IMR-90 (cell line): ENCODE results near the gene PLEKHG1. TPM values are rescaled to one million over a fixed set of nuclear protein-coding genes. Genes with fewer than 3 reads are reported as not detected.

Experiments
- ATAC-seq: fragments of 200-7000 bp; cut with Tn5 transposase; 2 replicates; pipeline ENCODE4 v1.9.1; 2020; ENCODE audit warnings: low read depth, mild to moderate bottlenecking, moderate library complexity
- BruUV-seq: library from RNA; stranded (reverse); fragments of 400-500 nt; replicated peaks from 2 replicates; lab custom pipeline; 2021; lab: Mats Ljungman, UMichigan
- CTCF ChIA-PET: fragments of 300-600 bp; formaldehyde crosslinking; extraction: SDS; loops from one replicate; lab custom pipeline; 2021; ENCODE audit warnings: antibody characterized with exemption; lab: Yijun Ruan, JAX
- POLR2A ChIA-PET: fragments of 300-600 bp; sonication (Branson Sonifier 250); formaldehyde crosslinking; loops from one replicate; lab custom pipeline; 2022; ENCODE audit warnings: antibody characterized with exemption; ENCODE audit not compliant: unreplicated experiment; lab: Charles Lee
- DNase-seq: peaks from one replicate; pipeline ENCODE4 v3.0.0; 2013
- H2AFZ ChIP-seq: replicated peaks from 2 replicates; pipeline ENCODE3; 2013; ENCODE audit warnings: low read length, mild to moderate bottlenecking; ENCODE audit not compliant: poor library complexity
- H2AK5ac ChIP-seq: 2 replicates; pipeline ENCODE4 v1.6.1; 2013; ENCODE audit warnings: low read depth, low read length, inconsistent platforms
- H2AK9ac ChIP-seq: replicated peaks from 2 replicates; pipeline ENCODE3; 2013; ENCODE audit warnings: mild to moderate bottlenecking, low read depth, low read length, moderate library complexity; ENCODE audit not compliant: poor library complexity
- H2BK120ac ChIP-seq: 2 replicates; pipeline ENCODE4 v1.6.1; 2013; ENCODE audit warnings: low read depth, low read length, inconsistent platforms
- H2BK15ac ChIP-seq: 3 replicates; pipeline ENCODE4 v1.6.1; 2013; ENCODE audit warnings: low read depth, low read length, inconsistent platforms
- H2BK20ac ChIP-seq: 2 replicates; pipeline ENCODE4 v1.6.1; 2013; ENCODE audit warnings: low read depth, mild to moderate bottlenecking, inconsistent platforms, low read length, moderate library complexity
- H2BK5ac ChIP-seq: 2 replicates; pipeline ENCODE4 v1.6.1; 2013; ENCODE audit warnings: mild to moderate bottlenecking, low read depth, low read length, inconsistent platforms; ENCODE audit not compliant: poor library complexity, severe bottlenecking
- H3K14ac ChIP-seq: replicated peaks from 2 replicates; pipeline ENCODE4 v1.6.1; 2013; ENCODE audit warnings: low read depth, low read length, inconsistent platforms
- H3K18ac ChIP-seq: 2 replicates; pipeline ENCODE4 v1.6.1; 2013; ENCODE audit warnings: low read depth, low read length, control low read depth
- H3K23ac ChIP-seq: 2 replicates; pipeline ENCODE4 v1.6.1; 2013; ENCODE audit warnings: low read depth, low read length, inconsistent platforms
- H3K27ac ChIP-seq: 2 replicates; pipeline ENCODE4 v1.5.1; 2013; ENCODE audit warnings: mild to moderate bottlenecking, control low read depth, low read length; ENCODE audit not compliant: insufficient read depth
- H3K27me3 ChIP-seq: 2 replicates; pipeline ENCODE4 v1.6.1; 2013; ENCODE audit warnings: low read length; ENCODE audit not compliant: control insufficient read depth, insufficient read depth
- H3K36me3 ChIP-seq: 2 replicates; pipeline ENCODE4 v1.6.1; 2013; ENCODE audit warnings: low read length, mixed read lengths; ENCODE audit not compliant: control insufficient read depth, insufficient read depth
- H3K4ac ChIP-seq: 2 replicates; pipeline ENCODE4 v1.6.1; 2013; ENCODE audit warnings: low read depth, low read length, inconsistent platforms
- H3K4me1 ChIP-seq: 2 replicates; pipeline ENCODE4 v1.6.1; 2013; ENCODE audit warnings: low read length, mixed read lengths; ENCODE audit not compliant: control insufficient read depth, insufficient read depth
- H3K4me2 ChIP-seq: 2 replicates; pipeline ENCODE4 v1.6.1; 2013; ENCODE audit warnings: low read depth, mild to moderate bottlenecking, control low read depth, low read length, moderate library complexity
- H3K4me3 ChIP-seq: 2 replicates; pipeline ENCODE4 v1.5.1; 2013; ENCODE audit warnings: low read depth, mild to moderate bottlenecking, control low read depth, low read length, moderate library complexity; ENCODE audit not compliant: insufficient read depth
- H3K56ac ChIP-seq: 2 replicates; pipeline ENCODE4 v1.6.1; 2013; ENCODE audit warnings: low read length, inconsistent platforms; ENCODE audit not compliant: insufficient read depth; ENCODE audit errors: extremely low read depth
- H3K79me1 ChIP-seq, 2 experiments: 2 replicates each; pipeline ENCODE4 v1.6.1; 2013; ENCODE audit warnings: low read length in 2 of 2, inconsistent platforms in 1 of 2, low read depth in 1 of 2
- H3K9ac ChIP-seq: 2 replicates; pipeline ENCODE4 v1.6.1; 2013; ENCODE audit warnings: low read depth, low read length, control low read depth
- H3K9me1 ChIP-seq: 2 replicates; pipeline ENCODE4 v1.6.1; 2013; ENCODE audit warnings: low read length, inconsistent platforms; ENCODE audit not compliant: insufficient read depth
- H3K9me3 ChIP-seq: 2 replicates; pipeline ENCODE4 v1.6.1; 2013; ENCODE audit warnings: low read length; ENCODE audit not compliant: control insufficient read depth, insufficient read depth
- H4K20me1 ChIP-seq: 2 replicates; pipeline ENCODE4 v1.6.1; 2013; ENCODE audit warnings: low read length, inconsistent platforms; ENCODE audit not compliant: insufficient read depth
- H4K5ac ChIP-seq: 2 replicates; pipeline ENCODE4 v1.6.1; 2013; ENCODE audit warnings: mild to moderate bottlenecking, low read depth, low read length, control low read depth
- H4K8ac ChIP-seq, 2 experiments: 2 replicates each; pipeline ENCODE4 v1.6.1; 2013; ENCODE audit warnings: low read depth in 2 of 2, low read length in 2 of 2, control low read depth in 1 of 2, inconsistent platforms in 1 of 2
- H4K91ac ChIP-seq: 2 replicates; pipeline ENCODE4 v1.6.1; 2013; ENCODE audit warnings: low read depth, low read length, inconsistent platforms; ENCODE audit not compliant: insufficient read depth
- BHLHE40 ChIP-seq: fragments of 150-350 bp; IDR thresholded peaks from 2 replicates; pipeline ENCODE4 v1.6.1; 2016; ENCODE audit warnings: mild to moderate bottlenecking, low read depth, low read length
- CEBPB ChIP-seq: IDR thresholded peaks from 2 replicates; pipeline ENCODE4 v1.6.1; 2012; ENCODE audit warnings: low read depth, low read length, improper control_type of control experiment
- CHD1 ChIP-seq: IDR thresholded peaks from 2 replicates; pipeline ENCODE4 v1.6.1; 2012; ENCODE audit warnings: low read depth, low read length, improper control_type of control experiment
- FOS ChIP-seq: fragments of 150-350 bp; IDR thresholded peaks from 2 replicates; pipeline ENCODE4 v1.6.1; 2016; ENCODE audit warnings: low read depth, low read length
- MAFK ChIP-seq: IDR thresholded peaks from 2 replicates; pipeline ENCODE4 v1.6.1; 2012; ENCODE audit warnings: low read depth, low read length, improper control_type of control experiment
- MAZ ChIP-seq: IDR thresholded peaks from 2 replicates; pipeline ENCODE4 v1.6.1; 2012; ENCODE audit warnings: low read depth, mild to moderate bottlenecking, low read length, improper control_type of control experiment, moderate library complexity, borderline replicate concordance
- NFE2L2 ChIP-seq: fragments of 150-350 bp; IDR thresholded peaks from 2 replicates; pipeline ENCODE4 v1.6.1; 2016; ENCODE audit warnings: low read depth, mild to moderate bottlenecking, low read length
- POLR2A ChIP-seq: IDR thresholded peaks from 2 replicates; pipeline ENCODE4 v1.6.1; 2012; ENCODE audit warnings: mild to moderate bottlenecking, low read depth, low read length
- RCOR1 ChIP-seq: IDR thresholded peaks from 2 replicates; pipeline ENCODE4 v1.6.1; 2012; ENCODE audit warnings: mild to moderate bottlenecking, low read length, improper control_type of control experiment; ENCODE audit not compliant: insufficient replicate concordance
- RFX5 ChIP-seq: IDR thresholded peaks from 2 replicates; pipeline ENCODE4 v1.8.0; 2012; ENCODE audit warnings: low read depth, mild to moderate bottlenecking, low read length, moderate library complexity
- SMC3 ChIP-seq: fragments of 150-350 bp; IDR thresholded peaks from 2 replicates; pipeline ENCODE4 v1.6.1; 2016; ENCODE audit warnings: low read depth, mild to moderate bottlenecking, antibody characterized with exemption, low read length, moderate library complexity
- USF2 ChIP-seq: fragments of 150-350 bp; IDR thresholded peaks from 2 replicates; pipeline ENCODE4 v1.6.1; 2017; ENCODE audit warnings: mild to moderate bottlenecking, antibody characterized with exemption, low read length, low read depth
- WGBS, 2 experiments: methylation state at CpG; one replicate each; pipeline versions ENCODE4 v1.1.5 to v1.1.7; 2013; ENCODE audit warnings: missing lambda C conversion rate in 2 of 2; ENCODE audit not compliant: insufficient read length in 1 of 2; ENCODE audit errors: extremely low coverage in 2 of 2; 5-methylcytosine and 5-hydroxymethylcytosine counted together
- dilution Hi-C: fragments of 300-500 bp; cut with HindIII; formaldehyde crosslinking; loops from one replicate; pipeline ENCODE4 v1.14.3; 2018; ENCODE audit warnings: low sequenced_read_pairs; ENCODE audit not compliant: unreplicated experiment
- in situ Hi-C: fragments of 300-500 bp; cut with MboI; formaldehyde crosslinking; loops from 3 replicates; pipeline ENCODE4 v1.14.3; 2019; ENCODE audit warnings: low sequenced_read_pairs, inconsistent platforms, mixed read lengths
- intact Hi-C: fragments of 100-400 bp; cut with micrococcal nuclease; formaldehyde crosslinking; loops from 2 replicates; pipeline ENCODE4 v1.10.0; 2022
- polyA plus RNA-seq, 3 experiments: library from polyadenylated mRNA; depleted of rRNA; stranded (reverse); fragments of >200 nt; gene quantifications; 2 replicates each; pipeline ENCODE4 v1.2.3, GENCODE V29; 2012; ENCODE audit warnings: low replicate concordance in 1 of 3
- total RNA-seq: library from RNA; depleted of rRNA; stranded (reverse); fragments of >200 nt; gene quantifications from 2 replicates; pipeline ENCODE4 v1.2.3, GENCODE V29; 2012

Gene PLEKHG1
- total and polyA plus RNA-seq, 2 of the 4 experiments (the other 2 are of a cell fraction): 0.09 to 0.36 TPM

- dilution Hi-C loops (no loop called here), intact Hi-C loops (loop anchor here (10.0 kb wide), 1 partner anchor 212 kb away; no protein-coding TSS in a partner anchor), in situ Hi-C loops (no loop called here)
- H2BK5ac ChIP-seq: no peak overlapping the region
- no peak overlapping the region for H4K5ac ChIP-seq
- no peak for ATAC-seq
- no peak overlapping the region for H3K56ac ChIP-seq
- no peak overlapping the region for H2BK20ac ChIP-seq
- no peak overlapping the region for H2AK9ac ChIP-seq
- TF ChIP-seq NFE2L2 (no peak), BHLHE40 (no peak), USF2 (no peak), MAZ (no peak), RCOR1 (no peak), RFX5 (no peak), POLR2A (no peak), MAFK (no peak), SMC3 (no peak), CEBPB (no peak), FOS (no peak), CHD1 (no peak)
- H3K9me1 ChIP-seq: no peaks in the 10 kb centered on the region
- H3K23ac ChIP-seq: no peak overlapping the region
- H3K27me3 ChIP-seq: peaks cover 31% of the 10 kb centered on the region
- no peak overlapping the region for H3K4me2 ChIP-seq
- no peaks in the 10 kb centered on the region for H4K20me1 ChIP-seq
- H4K8ac ChIP-seq: no peak overlapping the region
- 83% methylated on average over 1 of the region's 4 CpGs; no CpG with 5 or more reads in 1 of the 2 experiments for WGBS, 2 experiments
- no TSS peak for BruUV-seq
- ChIA-PET POLR2A (no interaction called here), CTCF (no interaction called here)
- DNase-seq: no peak
- H3K79me1 ChIP-seq: no peaks in the 10 kb centered on the region
- no peaks in the 10 kb centered on the region for H3K36me3 ChIP-seq
- H2BK15ac ChIP-seq: no peak overlapping the region
- H3K4me3 ChIP-seq: no peak overlapping the region
- no peak overlapping the region for H3K18ac ChIP-seq
- H2AFZ ChIP-seq: no peak overlapping the region
- H3K14ac ChIP-seq: no peak overlapping the region
- H2AK5ac ChIP-seq: no peak overlapping the region
- no peak overlapping the region for H2BK120ac ChIP-seq
- H3K9me3 ChIP-seq: no peaks in the 10 kb centered on the region
- no peaks in the 10 kb centered on the region for H3K4me1 ChIP-seq
- no peak overlapping the region for H3K27ac ChIP-seq
- H3K9ac ChIP-seq: no peak overlapping the region
- no peak overlapping the region for H4K91ac ChIP-seq
- no peak overlapping the region for H3K4ac ChIP-seq
These were observed 3.5 kb downstream of the PLEKHG1 start for GRCh38 chr6:150603176-150603575.
